HUES6 (cell line): ENCODE results near the gene NOL4L.

Source experiments
- H3K27ac ChIP-seq: 2 replicates; pipeline ENCODE4 v1.7.0; 2013; ENCODE audit warnings: low read depth, mild to moderate bottlenecking, low read length, inconsistent platforms
- H3K27me3 ChIP-seq: 2 replicates; pipeline ENCODE4 v1.6.1; 2013; ENCODE audit warnings: low read length; ENCODE audit not compliant: control insufficient read depth, insufficient read depth
- H3K36me3 ChIP-seq: 2 replicates; pipeline ENCODE4 v1.6.1; 2013; ENCODE audit warnings: low read length; ENCODE audit not compliant: control insufficient read depth, insufficient read depth
- H3K4me1 ChIP-seq: 2 replicates; pipeline ENCODE4 v1.6.1; 2013; ENCODE audit warnings: low read length; ENCODE audit not compliant: control insufficient read depth, insufficient read depth
- H3K4me3 ChIP-seq: 2 replicates; pipeline ENCODE4 v1.5.1; 2013; ENCODE audit warnings: low read depth, low read length
- H3K9ac ChIP-seq: one replicate; pipeline ENCODE4 v1.6.1; 2013; ENCODE audit warnings: mild to moderate bottlenecking, low read length
- H3K9me3 ChIP-seq: 2 replicates; pipeline ENCODE4 v1.6.1; 2013; ENCODE audit warnings: low read depth, low read length; ENCODE audit not compliant: control insufficient read depth, insufficient read depth

NOL4L gene

GRCh38 chr20:32624687-32625345 lies 39.7 kb upstream of the NOL4L start:
- H3K9ac ChIP-seq, result no peak overlapping the region
- no peak overlapping the region for H3K4me3 ChIP-seq
- peaks cover 20% of the 10 kb centered on the region for H3K4me1 ChIP-seq
- 0 out of 2 replicates have a peak, but pooled peaks cover 2% of the 10 kb centered on the region for H3K27me3 ChIP-seq
- no peaks in the 10 kb centered on the region for H3K36me3 ChIP-seq
- H3K9me3 ChIP-seq, result no peaks in the 10 kb centered on the region
- H3K27ac ChIP-seq, result no peak overlapping the region

GRCh38 chr20:32623667-32624157 lies 38.6 kb upstream of the NOL4L start:
- Histone ChIP-seq H3K36me3 (no peaks in the 10 kb centered on the region), H3K4me1 (peaks cover 15% of the 10 kb centered on the region), H3K9ac (no peak overlapping the region), H3K4me3 (no peak overlapping the region), H3K27me3 (0 out of 2 replicates have a peak, but pooled peaks cover under 1% of the 10 kb centered on the region), H3K27ac (no peak overlapping the region), H3K9me3 (no peaks in the 10 kb centered on the region)

GRCh38 chr20:32622585-32623468 lies 37.7 kb upstream of the NOL4L start:
- Histone ChIP-seq H3K27ac (no peak overlapping the region), H3K4me3 (no peak overlapping the region), H3K9ac (no peak overlapping the region), H3K9me3 (no peaks in the 10 kb centered on the region), H3K27me3 (no peaks in the 10 kb centered on the region), H3K4me1 (peaks cover 8% of the 10 kb centered on the region), H3K36me3 (no peaks in the 10 kb centered on the region)

GRCh38 chr20:32621891-32622584 lies 36.9 kb upstream of the NOL4L start:
- Histone ChIP-seq H3K4me3 (no peak overlapping the region), H3K4me1 (0 out of 2 replicates have a peak, but pooled peaks cover under 1% of the 10 kb centered on the region), H3K27me3 (no peaks in the 10 kb centered on the region), H3K36me3 (no peaks in the 10 kb centered on the region), H3K9me3 (no peaks in the 10 kb centered on the region), H3K9ac (no peak overlapping the region), H3K27ac (no peak overlapping the region)

- no peaks in the 10 kb centered on the region for H3K27me3 ChIP-seq
- H3K36me3 ChIP-seq, result no peaks in the 10 kb centered on the region
- no peak overlapping the region for H3K4me3 ChIP-seq
- H3K9me3 ChIP-seq, result no peaks in the 10 kb centered on the region
- H3K4me1 ChIP-seq, result no peaks in the 10 kb centered on the region
- H3K9ac ChIP-seq, result no peak overlapping the region
- H3K27ac ChIP-seq, result no peak overlapping the region
Observed at GRCh38 chr20:32621071-32621890, 36.1 kb upstream of the NOL4L start.

- H3K4me3 ChIP-seq, result no peak overlapping the region
- no peaks in the 10 kb centered on the region for H3K9me3 ChIP-seq
- H3K9ac ChIP-seq, result no peak overlapping the region
- no peaks in the 10 kb centered on the region for H3K36me3 ChIP-seq
- H3K27ac ChIP-seq, result no peak overlapping the region
- H3K27me3 ChIP-seq, result no peaks in the 10 kb centered on the region
- no peaks in the 10 kb centered on the region for H3K4me1 ChIP-seq
Observed at GRCh38 chr20:32619586-32619985, 34.5 kb upstream of the NOL4L start.

GRCh38 chr20:32614772-32615171 lies 29.6 kb upstream of the NOL4L start:
- Histone ChIP-seq H3K27me3 (no peaks in the 10 kb centered on the region), H3K36me3 (no peaks in the 10 kb centered on the region), H3K4me1 (peaks cover 9% of the 10 kb centered on the region; the same call in 1 of the 2 replicates), H3K9ac (no peak overlapping the region), H3K27ac (no peak overlapping the region), H3K9me3 (no peaks in the 10 kb centered on the region), H3K4me3 (no peak overlapping the region)

- Histone ChIP-seq H3K36me3 (no peaks in the 10 kb centered on the region), H3K9me3 (no peaks in the 10 kb centered on the region), H3K4me3 (no peak overlapping the region), H3K9ac (no peak overlapping the region), H3K27me3 (no peaks in the 10 kb centered on the region), H3K27ac (no peak overlapping the region), H3K4me1 (peaks cover 9% of the 10 kb centered on the region; the same call in 1 of the 2 replicates)
Observed at GRCh38 chr20:32614303-32614702, 29.2 kb upstream of the NOL4L start.

- no peaks in the 10 kb centered on the region for H3K9me3 ChIP-seq
- no peaks in the 10 kb centered on the region for H3K36me3 ChIP-seq
- peaks cover 9% of the 10 kb centered on the region; the same call in 1 of the 2 replicates for H3K4me1 ChIP-seq
- H3K4me3 ChIP-seq, result no peak overlapping the region
- no peaks in the 10 kb centered on the region for H3K27me3 ChIP-seq
- H3K9ac ChIP-seq, result no peak overlapping the region
- no peak overlapping the region for H3K27ac ChIP-seq
Observed at GRCh38 chr20:32613192-32614053, 28.3 kb upstream of the NOL4L start.
